GM23338 (cell line): Measurements from ENCODE around the gene EYA3.

ENCODE experiments used
- CREB1 ChIP-seq: fragments of 250-450 bp; sonication (Bioruptor Pico); IDR thresholded peaks from 2 replicates; pipeline ENCODE4 v1.5.0; 2020; ENCODE audit warnings: low read depth, mild to moderate bottlenecking, moderate library complexity
- CTCF ChIP-seq, 2 experiments: fragments of 200-600 bp in 1 of 2; sonication (generic) in 1 of 2; conservative IDR thresholded peaks; 2 replicates each; pipeline versions ENCODE4 v1.5.1 to v1.6.1; 2016 to 2017; ENCODE audit warnings: antibody characterized with exemption in 2 of 2, low read depth in 2 of 2, mild to moderate bottlenecking in 2 of 2, moderate library complexity in 1 of 2

GRCh38 chr1:28112388-28113241 lies 24.2 kb upstream of the EYA3 start:
- peak in 1 of 2 experiments; percentile 72; a peak in 2 of 4 replicates for TF ChIP-seq CTCF (conservative IDR thresholded peaks at IDR 0.05; ENCODE audit: low read depth in 2 of 2)
- TF ChIP-seq CREB1 (CRISPR knock-in tag), result no peak
